GM23338 (cell line): Measurements from ENCODE around the gene ANKRD6. TPM values are rescaled to one million over a fixed set of nuclear protein-coding genes. Genes with fewer than 3 reads are reported as not detected.
A peak's percentile ranks its signal among the peaks of the same experiment; 100 is the strongest.

Source experiments
- ATAC-seq: fragments of 200-7000 bp; cut with Tn5 transposase; 3 replicates; pipeline ENCODE4 v1.9.1; 2020
- DNase-seq: peaks from one replicate; pipeline ENCODE4 v3.0.0-alpha.2; 2015; ENCODE audit warnings: low spot score
- H2AFZ ChIP-seq: fragments of 200-600 bp; sonication (generic); 2 replicates; pipeline ENCODE4 v1.8.0; 2016; ENCODE audit warnings: antibody characterized with exemption, mild to moderate bottlenecking, moderate library complexity
- H3F3A ChIP-seq: fragments of 200-600 bp; sonication (generic); replicated peaks from 2 replicates; pipeline ENCODE4 v1.8.0; 2017; ENCODE audit warnings: antibody characterized with exemption, mixed run types, low read depth
- H3K27ac ChIP-seq: fragments of 200-600 bp; sonication (generic); 2 replicates; pipeline ENCODE4 v1.6.1; 2016; ENCODE audit warnings: low read depth
- H3K27me3 ChIP-seq: fragments of 200-600 bp; sonication (generic); 2 replicates; pipeline ENCODE4 v1.8.0; 2016; ENCODE audit warnings: mild to moderate bottlenecking, mixed run types, moderate library complexity; ENCODE audit not compliant: insufficient read depth
- H3K36me3 ChIP-seq: fragments of 200-600 bp; sonication (generic); 2 replicates; pipeline ENCODE4 v1.8.0; 2016; ENCODE audit warnings: mild to moderate bottlenecking; ENCODE audit not compliant: insufficient read depth
- H3K4me1 ChIP-seq: fragments of 200-600 bp; sonication (generic); 2 replicates; pipeline ENCODE4 v1.8.0; 2016; ENCODE audit warnings: mild to moderate bottlenecking, moderate library complexity; ENCODE audit not compliant: insufficient read depth
- H3K4me2 ChIP-seq: fragments of 200-600 bp; sonication (generic); 2 replicates; pipeline ENCODE4 v1.7.1; 2017; ENCODE audit warnings: mixed run types
- H3K4me3 ChIP-seq: fragments of 200-600 bp; sonication (generic); 2 replicates; pipeline ENCODE4 v1.6.1; 2016; ENCODE audit warnings: mixed run types
- H3K79me2 ChIP-seq: fragments of 200-600 bp; sonication (generic); replicated peaks from 2 replicates; pipeline ENCODE4 v1.8.0; 2017; ENCODE audit warnings: mild to moderate bottlenecking; ENCODE audit not compliant: insufficient read depth
- H3K9me2 ChIP-seq: fragments of 200-600 bp; sonication (generic); 2 replicates; pipeline ENCODE4 v1.8.0; 2017; ENCODE audit not compliant: insufficient read depth
- H4K20me1 ChIP-seq: fragments of 200-600 bp; sonication (generic); replicated peaks from 2 replicates; pipeline ENCODE4 v1.8.0; 2017; ENCODE audit warnings: mild to moderate bottlenecking; ENCODE audit not compliant: insufficient read depth
- H3K27ac Mint-ChIP-seq: 2 replicates; pipeline ENCODE4 v1.8.0; 2020; ENCODE audit warnings: inconsistent platforms, mild to moderate bottlenecking, moderate library complexity, mixed read lengths
- H3K27me3 Mint-ChIP-seq: 3 replicates; pipeline ENCODE4 v1.8.0; 2022; ENCODE audit warnings: low read depth, mild to moderate bottlenecking, moderate library complexity, mixed read lengths, inconsistent platforms; ENCODE audit not compliant: insufficient read depth, poor library complexity
- H3K36me3 Mint-ChIP-seq: 3 replicates; pipeline ENCODE4 v1.8.0; 2021; ENCODE audit warnings: low read depth, mild to moderate bottlenecking, inconsistent platforms, moderate library complexity, mixed read lengths
- H3K4me1 Mint-ChIP-seq: 3 replicates; pipeline ENCODE4 v1.8.0; 2020; ENCODE audit warnings: mild to moderate bottlenecking, inconsistent platforms, mixed read lengths
- H3K4me3 Mint-ChIP-seq: 3 replicates; pipeline ENCODE4 v1.8.0; 2021; ENCODE audit warnings: moderate library complexity, mild to moderate bottlenecking, inconsistent platforms, mixed read lengths
- H3K9me3 Mint-ChIP-seq: 3 replicates; pipeline ENCODE4 v1.8.0; 2020; ENCODE audit warnings: moderate library complexity, mild to moderate bottlenecking, inconsistent platforms, mixed read lengths
- CREB1 ChIP-seq: fragments of 250-450 bp; sonication (Bioruptor Pico); IDR thresholded peaks from 2 replicates; pipeline ENCODE4 v1.5.0; 2020; ENCODE audit warnings: low read depth, mild to moderate bottlenecking, moderate library complexity
- CTCF ChIP-seq, 2 experiments: fragments of 200-600 bp in 1 of 2; sonication (generic) in 1 of 2; conservative IDR thresholded peaks; 2 replicates each; pipeline versions ENCODE4 v1.5.1 to v1.6.1; 2016 to 2017; ENCODE audit warnings: antibody characterized with exemption in 2 of 2, low read depth in 2 of 2, mild to moderate bottlenecking in 2 of 2, moderate library complexity in 1 of 2
- ETS1 ChIP-seq: IDR thresholded peaks from 2 replicates; pipeline ENCODE4 v1.6.1; 2016; ENCODE audit warnings: antibody characterized with exemption
- EZH2 ChIP-seq: fragments of 200-600 bp; sonication (generic); IDR thresholded peaks from one replicate; pipeline ENCODE4 v1.8.0; 2017; ENCODE audit warnings: antibody characterized with exemption, mild to moderate bottlenecking, low read depth; ENCODE audit not compliant: unreplicated experiment
- EZH2phosphoT487 ChIP-seq: fragments of 200-600 bp; sonication (generic); IDR thresholded peaks from one replicate; pipeline ENCODE4 v1.8.1; 2018; ENCODE audit warnings: antibody characterized with exemption; ENCODE audit not compliant: unreplicated experiment
- JUNB ChIP-seq: IDR thresholded peaks from one replicate; pipeline ENCODE4 v1.6.1; 2016; ENCODE audit warnings: antibody characterized with exemption; ENCODE audit not compliant: unreplicated experiment
- NANOG ChIP-seq: IDR thresholded peaks from 2 replicates; pipeline ENCODE4 v1.6.1; 2016; ENCODE audit warnings: antibody characterized with exemption, borderline replicate concordance
- POLR2AphosphoS5 ChIP-seq: IDR thresholded peaks from 2 replicates; pipeline ENCODE4 v1.6.1; 2016; ENCODE audit warnings: antibody characterized with exemption, low read depth
- REST ChIP-seq: IDR thresholded peaks from one replicate; pipeline ENCODE4 v1.6.1; 2018; ENCODE audit warnings: antibody characterized with exemption; ENCODE audit not compliant: unreplicated experiment
- STAT1 ChIP-seq: IDR thresholded peaks from one replicate; pipeline ENCODE4 v1.6.1; 2016; ENCODE audit warnings: antibody characterized with exemption; ENCODE audit not compliant: unreplicated experiment
- ZNF114 ChIP-seq: fragments of 250-450 bp; sonication (Bioruptor Pico); IDR thresholded peaks from 2 replicates; pipeline ENCODE4 v1.5.0; 2020; ENCODE audit warnings: mild to moderate bottlenecking, moderate library complexity
- ZNF331 ChIP-seq: fragments of 250-450 bp; sonication (Bioruptor Pico); IDR thresholded peaks from 2 replicates; pipeline ENCODE4 v1.5.0; 2020; ENCODE audit warnings: low read depth, mild to moderate bottlenecking, moderate library complexity
- ZNF462 ChIP-seq: fragments of 250-450 bp; sonication (Bioruptor Pico); IDR thresholded peaks from 2 replicates; pipeline ENCODE4 v1.5.0; 2020; ENCODE audit warnings: mild to moderate bottlenecking, moderate library complexity
- polyA plus RNA-seq: library from polyadenylated mRNA; unstranded; fragments of >200 nt; fragmentation: Nextera tagmentation; extraction: Ambion mirVana; gene quantifications from 2 replicates; pipeline ENCODE4 v1.2.1, GENCODE V29; 2016
- total RNA-seq: library from RNA; depleted of rRNA; stranded (reverse); fragments of >200 nt; shearing (Covaris generic); gene quantifications from 2 replicates; pipeline ENCODE4 v1.2.3, GENCODE V29; 2014

Gene ANKRD6
- total and polyA plus RNA-seq, 2 experiments from 2014 or later = 3.2 to 9.2 TPM

DNA sequence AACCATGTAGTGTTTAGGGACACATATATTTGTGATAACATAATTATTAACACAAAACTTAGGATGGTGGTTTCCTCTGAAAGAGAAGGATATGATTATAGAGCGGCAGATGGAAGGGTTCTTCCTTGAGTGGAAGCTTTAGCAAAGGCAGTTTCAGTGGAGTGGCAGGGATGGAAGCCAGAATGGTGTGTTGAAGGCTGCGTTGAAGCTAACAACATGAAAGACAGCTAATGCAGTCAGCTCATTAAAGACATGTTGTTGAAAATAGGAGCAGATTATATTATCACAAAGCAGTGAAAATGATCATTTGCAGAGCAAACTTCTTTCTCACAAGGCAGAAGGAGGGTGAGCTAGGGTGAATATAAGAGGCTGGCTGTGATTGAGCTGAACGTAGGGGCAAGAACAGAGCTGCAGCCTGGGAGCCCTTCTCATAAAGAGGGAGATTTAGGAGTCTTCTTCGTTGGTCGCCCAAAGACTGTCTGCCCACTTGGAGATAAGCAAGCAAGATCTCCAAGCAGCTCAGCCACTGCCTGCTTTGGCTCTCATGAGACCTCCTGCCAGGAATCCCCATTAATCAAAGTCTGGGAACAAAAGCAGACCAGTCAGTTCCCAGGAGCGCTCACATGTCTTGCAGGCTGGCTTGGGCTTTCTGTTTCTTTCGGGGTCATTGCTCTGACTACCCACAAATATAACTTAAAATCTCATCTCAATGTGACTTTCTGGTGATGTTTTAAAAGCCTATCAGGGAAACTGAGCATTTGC lies 2.6 kb upstream of the ANKRD6 start:
- no peak overlapping the region for H3K27ac ChIP-seq
- H4K20me1 ChIP-seq = no peaks in the 10 kb centered on the region
- H3K36me3 Mint-ChIP-seq = no peaks in the 10 kb centered on the region; the same call in 2 of the 3 replicates
- no peaks in the 10 kb centered on the region for H3K9me3 Mint-ChIP-seq
- no peak overlapping the region for H3K4me3 Mint-ChIP-seq
- no peak overlapping the region for H3K27ac Mint-ChIP-seq
- peak overlapping the region; percentile 54 for H2AFZ ChIP-seq
- H3K27me3 Mint-ChIP-seq = peaks cover 16% of the 10 kb centered on the region
- H3K79me2 ChIP-seq = no peaks in the 10 kb centered on the region; the same call in 1 of the 2 replicates
- H3K4me1 Mint-ChIP-seq = peaks cover 16% of the 10 kb centered on the region
- ATAC-seq (peak; percentile 10), DNase-seq (peak; percentile 48)
- H3K4me1 ChIP-seq = peaks cover 8% of the 10 kb centered on the region; the same call in 1 of the 2 replicates
- no peaks in the 10 kb centered on the region for H3F3A ChIP-seq
- no peaks in the 10 kb centered on the region for H3K36me3 ChIP-seq
- TF ChIP-seq EZH2 = no peak
- no peak for TF ChIP-seq REST
- no peak for TF ChIP-seq STAT1
- no peak for TF ChIP-seq CREB1
- TF ChIP-seq EZH2phosphoT487 = no peak
- no peak for TF ChIP-seq POLR2AphosphoS5
- no peak for TF ChIP-seq CTCF (conservative IDR thresholded peaks at IDR 0.05; ENCODE audit: low read depth in 2 of 2)
- no peak for TF ChIP-seq ZNF331
- no peak for TF ChIP-seq ETS1
- TF ChIP-seq NANOG = no peak
- TF ChIP-seq ZNF114 (CRISPR knock-in tag) = no peak
- no peak for TF ChIP-seq JUNB
- TF ChIP-seq ZNF462 (CRISPR knock-in tag) = no peak
- H3K27me3 ChIP-seq = peaks cover 28% of the 10 kb centered on the region
- H3K9me2 ChIP-seq = no peaks in the 10 kb centered on the region
- H3K4me3 ChIP-seq = no peak overlapping the region
- H3K4me2 ChIP-seq = no peak overlapping the region
